Hepatocyte (in vitro differentiated cells): ENCODE data around the gene H2BW1. TPM values are rescaled to one million over a fixed set of nuclear protein-coding genes. Genes with fewer than 3 reads are reported as not detected.
"Not testable (repeated sequence)": the region's sequence is repeated elsewhere in the genome, so short reads cannot be mapped to it uniquely, and the experiment has no call there.

Source experiments
- DNase-seq: peaks from one replicate; pipeline ENCODE4 v3.0.0-alpha.2; 2016; ENCODE audit warnings: low spot score
- H2AFZ ChIP-seq: fragments of 200-600 bp; sonication (generic); 2 replicates; pipeline ENCODE4 v1.6.0; 2016; ENCODE audit warnings: antibody characterized with exemption, mild to moderate bottlenecking
- H3K27ac ChIP-seq: fragments of 200-600 bp; sonication (generic); 2 replicates; pipeline ENCODE4 v1.5.1; 2016; ENCODE audit warnings: mild to moderate bottlenecking
- H3K27me3 ChIP-seq: fragments of 200-600 bp; sonication (generic); 2 replicates; pipeline ENCODE4 v1.6.1; 2016
- H3K36me3 ChIP-seq: fragments of 200-600 bp; sonication (generic); replicated peaks from 2 replicates; pipeline ENCODE4 v1.5.1; 2016; ENCODE audit warnings: low read depth; ENCODE audit not compliant: insufficient read depth
- H3K4me1 ChIP-seq: fragments of 200-600 bp; sonication (generic); 2 replicates; pipeline ENCODE4 v1.5.1; 2016; ENCODE audit warnings: mild to moderate bottlenecking, moderate library complexity; ENCODE audit not compliant: insufficient read depth
- H3K4me2 ChIP-seq: fragments of 200-600 bp; sonication (generic); 2 replicates; pipeline ENCODE4 v1.6.0; 2016
- H3K4me3 ChIP-seq: fragments of 200-600 bp; sonication (generic); 2 replicates; pipeline ENCODE4 v1.5.1; 2016; ENCODE audit warnings: mild to moderate bottlenecking
- H3K79me2 ChIP-seq: fragments of 200-600 bp; sonication (generic); 2 replicates; pipeline ENCODE4 v1.6.0; 2017; ENCODE audit warnings: mild to moderate bottlenecking
- H3K9me2 ChIP-seq: fragments of 200-600 bp; sonication (generic); replicated peaks from 2 replicates; pipeline ENCODE4 v1.6.0; 2017; ENCODE audit warnings: mild to moderate bottlenecking; ENCODE audit not compliant: insufficient read depth
- H3K9me3 ChIP-seq: fragments of 200-600 bp; sonication (generic); 2 replicates; pipeline ENCODE4 v1.5.1; 2016; ENCODE audit warnings: low read depth, mild to moderate bottlenecking
- H4K20me1 ChIP-seq: fragments of 200-600 bp; sonication (generic); 2 replicates; pipeline ENCODE4 v1.6.0; 2016; ENCODE audit warnings: mild to moderate bottlenecking; ENCODE audit not compliant: insufficient read depth, poor library complexity, severe bottlenecking
- EZH2 ChIP-seq: fragments of 200-600 bp; sonication (generic); IDR thresholded peaks from 2 replicates; pipeline ENCODE4 v1.6.1; 2016; ENCODE audit warnings: antibody characterized with exemption, mild to moderate bottlenecking, borderline replicate concordance
- EZH2phosphoT487 ChIP-seq: fragments of 200-600 bp; sonication (generic); IDR thresholded peaks from one replicate; pipeline ENCODE4 v1.6.1; 2018; ENCODE audit warnings: antibody characterized with exemption, mild to moderate bottlenecking, low read depth, moderate library complexity; ENCODE audit not compliant: unreplicated experiment, severe bottlenecking
- WGBS: methylation state at CpG from one replicate; pipeline ENCODE4 v1.1.6; 2016; ENCODE audit warnings: low lambda C conversion rate; ENCODE audit errors: missing lambda C conversion rate; 5-methylcytosine and 5-hydroxymethylcytosine counted together
- polyA plus RNA-seq: library from polyadenylated mRNA; unstranded; fragments of >200 nt; fragmentation: Nextera tagmentation; extraction: Ambion mirVana; gene quantifications from 2 replicates; pipeline ENCODE4 v1.2.1, GENCODE V29; 2016
- total RNA-seq: library from RNA; depleted of rRNA; stranded (reverse); fragments of >200 nt; gene quantifications from 2 replicates; pipeline ENCODE4 v1.2.3, GENCODE V29; 2014
- TF ChIP-seq, protein P1 (sequence below): fragments of 200-600 bp; sonication (generic); IDR thresholded peaks from 2 replicates; pipeline ENCODE4 v1.5.1; 2016; ENCODE audit warnings: antibody characterized with exemption, mild to moderate bottlenecking; ENCODE audit not compliant: poor library complexity

The H2BW1 gene
- total and polyA plus RNA-seq, 2 experiments from 2014 or later: not detected

DNA sequence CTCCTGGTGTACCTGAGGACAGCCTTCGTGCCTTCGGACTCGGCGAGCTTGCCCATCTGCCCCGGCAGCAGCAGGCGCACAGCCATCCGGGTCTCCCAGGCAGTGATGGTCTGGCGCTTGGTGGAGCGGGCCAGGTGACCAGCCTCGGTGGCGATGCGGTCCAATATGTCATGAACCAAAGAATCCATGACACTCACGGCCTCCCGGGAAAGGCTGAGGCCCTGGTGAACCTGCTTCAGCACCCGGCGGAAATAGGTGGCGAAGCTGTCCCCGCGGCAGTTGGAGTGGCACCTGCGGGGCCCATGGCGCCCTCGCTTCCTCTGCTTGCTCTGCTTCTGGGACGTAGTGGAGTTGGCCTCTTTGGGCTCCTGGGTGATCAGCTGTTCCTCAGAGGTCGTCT, 350 bp downstream of the H2BW1 start:
- no peak for DNase-seq
- H3K27ac ChIP-seq: no peak overlapping the region
- no peak overlapping the region for H3K4me2 ChIP-seq
- H3K4me1 ChIP-seq: no peaks in the 10 kb centered on the region
- no peaks in the 10 kb centered on the region for H3K79me2 ChIP-seq
- no peaks in the 10 kb centered on the region for H3K9me2 ChIP-seq
- no peak for TF ChIP-seq EZH2
- TF ChIP-seq, protein P1, sequence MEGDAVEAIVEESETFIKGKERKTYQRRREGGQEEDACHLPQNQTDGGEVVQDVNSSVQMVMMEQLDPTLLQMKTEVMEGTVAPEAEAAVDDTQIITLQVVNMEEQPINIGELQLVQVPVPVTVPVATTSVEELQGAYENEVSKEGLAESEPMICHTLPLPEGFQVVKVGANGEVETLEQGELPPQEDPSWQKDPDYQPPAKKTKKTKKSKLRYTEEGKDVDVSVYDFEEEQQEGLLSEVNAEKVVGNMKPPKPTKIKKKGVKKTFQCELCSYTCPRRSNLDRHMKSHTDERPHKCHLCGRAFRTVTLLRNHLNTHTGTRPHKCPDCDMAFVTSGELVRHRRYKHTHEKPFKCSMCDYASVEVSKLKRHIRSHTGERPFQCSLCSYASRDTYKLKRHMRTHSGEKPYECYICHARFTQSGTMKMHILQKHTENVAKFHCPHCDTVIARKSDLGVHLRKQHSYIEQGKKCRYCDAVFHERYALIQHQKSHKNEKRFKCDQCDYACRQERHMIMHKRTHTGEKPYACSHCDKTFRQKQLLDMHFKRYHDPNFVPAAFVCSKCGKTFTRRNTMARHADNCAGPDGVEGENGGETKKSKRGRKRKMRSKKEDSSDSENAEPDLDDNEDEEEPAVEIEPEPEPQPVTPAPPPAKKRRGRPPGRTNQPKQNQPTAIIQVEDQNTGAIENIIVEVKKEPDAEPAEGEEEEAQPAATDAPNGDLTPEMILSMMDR: no peak
- no peak for TF ChIP-seq EZH2phosphoT487
- no peak overlapping the region for H2AFZ ChIP-seq
- no peaks in the 10 kb centered on the region for H3K36me3 ChIP-seq
- no peaks in the 10 kb centered on the region for H3K27me3 ChIP-seq
- H3K4me3 ChIP-seq: no peak overlapping the region
- no peaks in the 10 kb centered on the region for H3K9me3 ChIP-seq
- WGBS: 95% methylated on average over 22 of the region's 24 CpGs
- no peaks in the 10 kb centered on the region for H4K20me1 ChIP-seq

DNA sequence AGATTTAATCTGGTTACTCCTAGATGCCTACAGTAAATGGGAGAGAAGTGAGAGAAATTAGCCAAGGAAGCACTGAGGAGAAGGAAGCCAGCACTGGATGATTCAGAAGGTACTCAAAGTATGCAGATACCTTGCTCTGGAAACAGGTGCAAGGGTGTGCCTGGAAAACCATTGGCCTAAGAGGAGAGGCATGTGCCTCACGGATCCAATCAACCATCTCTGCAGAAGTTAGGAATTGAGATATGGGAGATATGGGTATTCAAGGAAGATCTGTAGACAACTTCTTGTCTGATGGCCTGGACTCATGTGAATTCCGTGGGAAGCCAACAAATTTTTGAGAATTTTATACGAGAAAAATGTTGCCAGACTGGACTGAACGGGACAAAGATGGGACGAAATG, 4.7 kb downstream of the H2BW1 start:
- no peaks in the 10 kb centered on the region for H4K20me1 ChIP-seq
- H3K36me3 ChIP-seq: no peaks in the 10 kb centered on the region
- TF ChIP-seq, protein P1: no peak
- no peak for TF ChIP-seq EZH2
- TF ChIP-seq EZH2phosphoT487: no peak
- H3K4me3 ChIP-seq: no peak overlapping the region
- H3K27me3 ChIP-seq: no peaks in the 10 kb centered on the region
- no peak overlapping the region for H3K27ac ChIP-seq
- no peaks in the 10 kb centered on the region for H3K4me1 ChIP-seq
- no peaks in the 10 kb centered on the region for H3K9me3 ChIP-seq
- H3K4me2 ChIP-seq: no peak overlapping the region
- no peaks in the 10 kb centered on the region for H3K79me2 ChIP-seq
- H2AFZ ChIP-seq: no peak overlapping the region
- 66% methylated on average over 5 of the region's 5 CpGs for WGBS
- no peaks in the 10 kb centered on the region for H3K9me2 ChIP-seq
- no peak for DNase-seq

DNA sequence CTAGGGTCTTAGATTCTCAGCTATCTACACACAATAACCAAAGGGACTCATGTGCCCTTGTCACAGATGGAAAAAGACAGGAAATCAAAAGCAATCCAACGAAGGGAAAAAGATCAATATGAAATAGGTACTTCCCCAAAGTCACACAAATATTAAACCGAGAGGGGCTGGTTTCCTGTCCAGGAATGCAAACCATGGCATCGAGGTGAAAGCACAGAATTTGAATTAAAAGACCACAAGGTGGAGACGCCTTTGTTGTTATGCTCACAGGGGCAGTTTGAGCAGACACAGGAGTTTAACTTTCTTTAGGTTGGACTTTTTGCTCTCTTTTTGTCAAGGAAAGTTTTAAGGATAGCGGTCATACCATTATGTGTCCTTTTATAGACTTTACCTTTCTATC, 14.3 kb downstream of the H2BW1 start:
- H3K9me3 ChIP-seq: no peaks in the 10 kb centered on the region
- WGBS: 50% methylated on average over 5 of the region's 5 CpGs

DNA sequence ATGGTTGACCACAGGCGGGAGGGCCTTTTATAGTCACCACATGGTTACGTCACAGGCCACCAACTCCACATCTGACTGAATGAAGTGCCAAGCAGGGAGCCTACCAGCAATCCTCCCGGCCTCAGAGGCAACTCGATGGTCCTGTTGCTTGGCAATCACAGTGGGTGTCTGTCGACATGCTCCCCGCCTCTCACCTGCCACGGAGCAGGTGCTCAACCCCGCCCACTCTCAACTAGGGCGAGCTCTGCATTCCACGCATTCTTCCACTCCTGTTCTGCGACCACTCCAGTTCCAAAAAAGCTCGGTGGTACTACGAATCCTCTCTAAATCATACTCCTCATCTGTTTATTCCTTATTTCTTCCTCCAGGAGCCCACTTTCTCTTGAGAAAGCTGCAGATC, 30.0 kb downstream of the H2BW1 start:
- H3K36me3 ChIP-seq, DNase-seq, H3K9me2 ChIP-seq, H4K20me1 ChIP-seq, H3K4me1 ChIP-seq, H2AFZ ChIP-seq, H3K4me3 ChIP-seq, H3K9me3 ChIP-seq, H3K27ac ChIP-seq, H3K79me2 ChIP-seq, H3K4me2 ChIP-seq, H3K27me3 ChIP-seq: not testable (repeated sequence)
- no CpG with 5 or more reads among the region's 13 CpGs for WGBS

More for the DNA sequence above, 14.3 kb downstream of the H2BW1 start:
- H3K4me1 ChIP-seq: no peaks in the 10 kb centered on the region
- no peak overlapping the region for H3K4me3 ChIP-seq
- no peak overlapping the region for H2AFZ ChIP-seq
- H3K9me2 ChIP-seq: no peaks in the 10 kb centered on the region
- H3K79me2 ChIP-seq: no peaks in the 10 kb centered on the region
- no peak for TF ChIP-seq EZH2phosphoT487
- no peak for TF ChIP-seq EZH2
- TF ChIP-seq, protein P1: no peak
- no peak overlapping the region for H3K4me2 ChIP-seq
- no peaks in the 10 kb centered on the region for H3K27me3 ChIP-seq
- no peaks in the 10 kb centered on the region for H4K20me1 ChIP-seq
- no peak for DNase-seq
- no peaks in the 10 kb centered on the region for H3K36me3 ChIP-seq
- H3K27ac ChIP-seq: no peak overlapping the region

DNA sequence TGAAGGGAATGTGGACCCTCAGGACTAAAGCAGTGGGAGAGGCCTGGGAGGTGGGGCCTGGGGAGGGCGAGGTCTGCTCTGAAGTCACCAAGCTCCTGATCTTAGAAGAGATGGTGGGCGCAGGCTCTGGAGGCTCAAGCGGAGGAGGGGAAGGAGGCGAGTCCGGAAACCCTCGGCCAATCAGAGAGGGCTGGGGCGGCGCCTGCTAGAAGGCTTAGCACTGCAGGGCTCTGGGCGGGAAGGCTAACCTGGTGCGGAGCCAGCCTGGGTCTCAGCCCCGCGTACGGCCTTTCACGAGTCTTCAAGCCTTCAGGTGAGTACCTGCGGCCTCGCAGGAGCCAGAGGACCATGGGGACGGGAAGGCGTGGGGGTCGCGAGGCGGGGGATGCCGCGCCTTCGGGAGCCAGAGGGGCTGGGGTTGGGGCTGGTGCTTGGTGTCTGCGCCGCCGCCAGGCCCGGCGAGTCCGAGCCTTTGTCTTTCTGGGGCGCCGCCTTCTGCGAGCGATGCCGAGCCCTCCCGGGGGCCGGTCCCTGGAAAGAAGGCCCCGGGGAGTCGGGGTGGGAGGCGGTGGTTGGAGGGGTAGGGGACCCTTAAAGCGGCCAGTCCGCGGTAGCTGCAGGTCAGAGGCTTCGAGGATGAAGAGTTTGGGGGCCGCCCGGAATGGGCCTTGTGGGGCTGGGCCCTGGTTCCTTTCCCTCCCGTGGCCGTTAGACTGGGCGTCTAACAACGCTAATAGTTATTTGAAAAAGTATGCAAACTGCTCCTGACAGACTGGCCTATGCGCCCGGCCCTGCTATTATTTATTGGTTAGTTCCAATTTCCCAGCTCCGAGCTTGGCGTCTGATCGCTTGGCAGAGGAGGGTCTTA, 50.9 kb downstream of the H2BW1 start, which contains the start of gene TMSB15B:
TSS of gene TMSB15B (plus strand) at position 217 of the 868 bp plus-strand sequence.
- not testable (repeated sequence) for H4K20me1 ChIP-seq, DNase-seq, H3K79me2 ChIP-seq, H3K4me1 ChIP-seq, H3K9me2 ChIP-seq, H3K27ac ChIP-seq, H3K36me3 ChIP-seq, H3K9me3 ChIP-seq, H3K4me3 ChIP-seq, H2AFZ ChIP-seq, H3K27me3 ChIP-seq, H3K4me2 ChIP-seq
- WGBS: no CpG with 5 or more reads among the region's 55 CpGs
